AG04450 (cell line): ENCODE measurements around the gene REN. TPM values are rescaled to one million over a fixed set of nuclear protein-coding genes. Genes with fewer than 3 reads are reported as not detected.

ENCODE experiments used
- CTCF ChIA-PET: fragments of 300-600, 350-600 bp; formaldehyde crosslinking; extraction: SDS; loops from one replicate; lab custom pipeline; 2022; ENCODE audit warnings: antibody characterized with exemption, inconsistent platforms; lab: Charles Lee
- POLR2A ChIA-PET: fragments of 350-600 bp; formaldehyde crosslinking; extraction: SDS; loops from one replicate; lab custom pipeline; 2021; ENCODE audit warnings: antibody characterized with exemption, inconsistent platforms; lab: Yijun Ruan, JAX
- DNase-seq: peaks from one replicate; pipeline ENCODE4 v3.0.0-alpha.2; 2011; ENCODE audit warnings: low read depth, low spot score
- H3K27ac ChIP-seq: one replicate; pipeline ENCODE4 v1.5.1; 2012; ENCODE audit warnings: low read depth, low read length, control low read depth
- H3K27me3 ChIP-seq: one replicate; pipeline ENCODE4 v1.6.0; 2012; ENCODE audit warnings: low read length; ENCODE audit not compliant: control insufficient read depth, insufficient read depth
- H3K4me3 ChIP-seq: 2 replicates; pipeline ENCODE4 v1.5.1; 2011; ENCODE audit warnings: mild to moderate bottlenecking, low read depth, low read length, control low read depth
- H3K9me3 ChIP-seq: 2 replicates; pipeline ENCODE4 v1.5.1; 2012; ENCODE audit warnings: low read length; ENCODE audit not compliant: control insufficient read depth, insufficient read depth
- CTCF ChIP-seq: IDR thresholded peaks from 2 replicates; pipeline ENCODE4 v1.5.1; 2011; ENCODE audit warnings: low read depth, low read length, control low read depth, inconsistent platforms
- polyA plus RNA-seq: library from polyadenylated mRNA; depleted of rRNA; stranded (reverse); fragments of >200 nt; gene quantifications from 2 replicates; pipeline ENCODE4 v1.2.3, GENCODE V29; 2011

The REN gene
- polyA plus RNA-seq, 1 experiment, result 0.72 TPM

- DNase-seq, result no peak
- H3K27me3 ChIP-seq, result no peaks in the 10 kb centered on the region
- no peaks in the 10 kb centered on the region; the same call in 1 of the 2 replicates for H3K9me3 ChIP-seq
- ChIA-PET CTCF (interaction anchor here (1.3 to 11.4 kb wide), 3 partner anchors 13 to 261 kb away, joined by 4 to 479 read pairs (median 9); partner anchors contain the start of gene SNRPE), POLR2A (interaction anchor here (1.1 to 1.5 kb wide), 4 partner anchors 53 to 264 kb away, joined by 3 to 5 read pairs (median 3); no protein-coding TSS in a partner anchor)
- H3K4me3 ChIP-seq, result no peak overlapping the region
- TF ChIP-seq CTCF, result no peak
- no peak overlapping the region for H3K27ac ChIP-seq
Observed at GRCh38 chr1:204126956-204127355, 39.2 kb downstream of the REN start.

GRCh38 chr1:204126386-204126785 is 39.8 kb downstream of the REN start:
- H3K27me3 ChIP-seq, result no peaks in the 10 kb centered on the region
- DNase-seq, result no peak
- no peak overlapping the region for H3K4me3 ChIP-seq
- H3K9me3 ChIP-seq, result no peaks in the 10 kb centered on the region; the same call in 1 of the 2 replicates
- TF ChIP-seq CTCF, result no peak
- POLR2A ChIA-PET, result interaction anchor here (1.2 kb wide), 1 partner anchor 64 kb away, joined by 3 read pairs; no protein-coding TSS in a partner anchor
- CTCF ChIA-PET, result interaction anchor here (1.3 to 11.4 kb wide), 2 partner anchors 13 to 260 kb away, joined by 4 to 479 read pairs; partner anchors contain the start of gene SNRPE
- no peak overlapping the region for H3K27ac ChIP-seq

- Histone ChIP-seq H3K27ac (no peak overlapping the region), H3K27me3 (no peaks in the 10 kb centered on the region), H3K9me3 (no peaks in the 10 kb centered on the region; the same call in 1 of the 2 replicates), H3K4me3 (no peak overlapping the region)
- CTCF ChIA-PET, result interaction anchor here (11.4 kb wide), 1 partner anchor 260 kb away, joined by 479 read pairs; the partner anchor contains the start of gene SNRPE
- POLR2A ChIA-PET, result no interaction called here
- no peak for DNase-seq
- no peak for TF ChIP-seq CTCF
Observed at GRCh38 chr1:204125759-204126351, 40.3 kb downstream of the REN start.

GRCh38 chr1:204124639-204125038 is 41.5 kb downstream of the REN start:
- TF ChIP-seq CTCF, result no peak
- Histone ChIP-seq H3K4me3 (no peak overlapping the region), H3K27ac (no peak overlapping the region), H3K9me3 (no peaks in the 10 kb centered on the region; the same call in 1 of the 2 replicates), H3K27me3 (no peaks in the 10 kb centered on the region)
- ChIA-PET CTCF (interaction anchor here (11.4 kb wide), 1 partner anchor 258 kb away, joined by 479 read pairs; the partner anchor contains the start of gene SNRPE), POLR2A (no interaction called here)
- DNase-seq, result no peak

- no peak for DNase-seq
- POLR2A ChIA-PET, result no interaction called here
- TF ChIP-seq CTCF, result peak; percentile 35
- no peaks in the 10 kb centered on the region; the same call in 1 of the 2 replicates for H3K9me3 ChIP-seq
- CTCF ChIA-PET, result interaction anchor here (11.4 kb wide), 1 partner anchor 257 kb away, joined by 479 read pairs; the partner anchor contains the start of gene SNRPE
- no peaks in the 10 kb centered on the region for H3K27me3 ChIP-seq
- H3K27ac ChIP-seq, result no peak overlapping the region
- no peak overlapping the region for H3K4me3 ChIP-seq
Observed at GRCh38 chr1:204123376-204123775, 42.8 kb downstream of the REN start.
